Activated naive CD8-positive, alpha-beta T cell treated with anti-CD3 and anti-CD28 coated beads, Interleukin-2, amount 10 ng/mL, durations not matched to agents 7 days and 5 days (primary cell): ENCODE data around the gene ASMT. TPM values are rescaled to one million over a fixed set of nuclear protein-coding genes. Genes with fewer than 3 reads are reported as not detected.
"Not testable (repeated sequence)": the region's sequence is repeated elsewhere in the genome, so short reads cannot be mapped to it uniquely, and the experiment has no call there.

Experiments
- ATAC-seq: fragments of 150-1000 bp; cut with Tn5 transposase; one replicate; pipeline ENCODE4 v1.10.0; 2021; ENCODE audit warnings: low read depth, moderate library complexity
- POLR2A ChIA-PET: fragments of 350-600 bp; sonication (Branson Sonifier 250); formaldehyde crosslinking; loops from one replicate; lab custom pipeline; 2021; ENCODE audit warnings: antibody characterized with exemption; lab: Charles Lee
- DNase-seq: peaks from one replicate; pipeline ENCODE4 v3.0.0; 2021
- H3K27ac Mint-ChIP-seq: one replicate; pipeline ENCODE4 v1.8.0; 2022; ENCODE audit warnings: mild to moderate bottlenecking, mixed read lengths
- H3K27me3 Mint-ChIP-seq: one replicate; pipeline ENCODE4 v1.8.0; 2022; ENCODE audit warnings: mild to moderate bottlenecking, moderate library complexity, mixed read lengths
- H3K36me3 Mint-ChIP-seq: one replicate; pipeline ENCODE4 v1.8.0; 2021; ENCODE audit warnings: mild to moderate bottlenecking, mixed read lengths
- H3K4me1 Mint-ChIP-seq: one replicate; pipeline ENCODE4 v1.8.0; 2021; ENCODE audit warnings: mixed read lengths
- H3K4me3 Mint-ChIP-seq: one replicate; pipeline ENCODE4 v1.8.0; 2022; ENCODE audit warnings: mild to moderate bottlenecking, moderate library complexity, mixed read lengths
- H3K9me3 Mint-ChIP-seq: one replicate; pipeline ENCODE4 v1.8.0; 2021; ENCODE audit warnings: mixed read lengths
- total RNA-seq, 2 experiments: library from RNA; stranded (reverse); gene quantifications; one replicate each; pipeline ENCODE4 v1.2.3, GENCODE V29; 2021

ASMT gene
- total RNA-seq, 2 experiments from 2014 or later: not detected

DNA sequence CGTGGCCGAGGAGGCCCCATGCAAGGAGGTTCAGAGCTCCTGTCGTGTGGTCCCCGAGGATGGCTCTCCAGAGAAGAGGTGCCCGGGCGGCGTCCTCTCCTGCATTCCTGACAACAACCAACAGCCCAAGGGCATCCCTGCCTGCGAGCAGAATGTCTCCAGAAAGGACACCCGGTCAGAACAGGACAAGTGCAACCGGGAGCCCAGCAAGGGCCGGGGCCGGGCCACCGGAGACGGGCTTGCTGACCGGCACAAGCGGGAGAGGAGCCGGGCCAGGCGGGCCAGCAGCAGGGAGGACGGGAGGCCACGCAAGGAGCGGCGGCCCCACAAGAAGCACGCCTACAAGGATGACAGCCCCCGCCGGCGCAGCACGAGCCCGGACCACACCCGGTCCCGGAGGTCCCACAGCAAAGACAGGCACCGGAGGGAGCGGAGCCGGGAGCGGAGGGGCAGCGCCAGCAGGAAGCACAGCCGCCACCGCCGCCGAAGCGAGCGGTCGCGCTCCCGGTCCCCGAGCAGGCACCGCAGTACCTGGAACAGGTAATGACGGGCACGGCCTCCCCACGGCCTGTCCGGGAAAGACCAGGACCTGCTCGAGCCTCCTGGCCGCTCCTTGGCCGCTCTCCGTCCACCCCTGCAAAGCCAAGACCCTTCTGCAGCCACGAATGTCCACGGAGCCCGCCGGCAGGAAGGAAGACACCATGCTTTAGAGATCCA is 13.7 kb upstream of the ASMT start:
- DNase-seq (peak; percentile 21), ATAC-seq (no peak)
- Mint-ChIP-seq H3K9me3 (no peaks in the 10 kb centered on the region), H3K4me3 (no peak overlapping the region), H3K36me3 (peaks cover 37% of the 10 kb centered on the region), H3K27ac (no peak overlapping the region), H3K4me1 (peaks cover 2% of the 10 kb centered on the region), H3K27me3 (no peaks in the 10 kb centered on the region)
- POLR2A ChIA-PET: no interaction called here

DNA sequence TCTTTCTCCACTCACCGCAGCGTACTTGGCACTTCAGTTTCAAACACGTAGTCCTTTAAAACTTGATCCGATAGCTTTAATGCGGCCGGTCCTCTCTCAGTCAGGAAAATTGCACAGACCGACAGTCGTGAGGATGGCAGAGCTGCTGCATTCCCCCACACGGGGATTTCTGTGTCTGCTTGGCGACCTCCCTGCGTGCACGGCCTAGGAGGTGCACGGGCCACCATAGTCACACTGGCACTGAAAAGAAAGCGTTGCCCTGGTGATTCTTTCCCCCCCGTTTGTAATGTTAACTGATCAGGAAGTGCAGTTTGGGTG is 13.1 kb upstream of the ASMT start:
- POLR2A ChIA-PET: no interaction called here
- DNase-seq (peak; percentile 19), ATAC-seq (no peak)
- H3K27me3 Mint-ChIP-seq: no peaks in the 10 kb centered on the region
- no peak overlapping the region for H3K27ac Mint-ChIP-seq
- peaks cover 37% of the 10 kb centered on the region for H3K36me3 Mint-ChIP-seq
- no peak overlapping the region for H3K4me3 Mint-ChIP-seq
- no peaks in the 10 kb centered on the region for H3K9me3 Mint-ChIP-seq
- H3K4me1 Mint-ChIP-seq: peaks cover 2% of the 10 kb centered on the region

DNA sequence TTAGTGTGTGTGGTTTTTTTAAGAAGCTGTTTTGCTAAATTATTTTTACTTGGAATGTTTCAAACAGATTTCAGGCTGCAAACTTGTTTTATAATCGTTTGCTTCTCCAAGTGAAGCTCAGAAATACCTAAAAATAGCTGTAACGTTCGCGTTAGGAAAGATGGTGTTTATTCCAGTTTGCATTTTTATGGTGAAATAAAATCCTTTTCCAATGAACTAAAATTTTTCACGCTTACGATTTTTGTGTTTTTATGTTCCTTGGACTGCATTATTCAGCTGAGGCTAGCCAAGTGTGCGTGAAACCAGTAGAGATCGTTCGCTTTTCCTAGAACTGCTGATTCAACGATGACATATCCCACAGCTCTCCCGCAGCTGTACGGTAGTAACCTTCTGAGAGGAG is 12.6 kb upstream of the ASMT start:
- Mint-ChIP-seq H3K27ac (no peak overlapping the region), H3K27me3 (no peaks in the 10 kb centered on the region), H3K9me3 (no peaks in the 10 kb centered on the region), H3K4me1 (peaks cover 2% of the 10 kb centered on the region), H3K4me3 (no peak overlapping the region), H3K36me3 (peaks cover 34% of the 10 kb centered on the region)
- ATAC-seq (no peak), DNase-seq (no peak)
- POLR2A ChIA-PET: no interaction called here

DNA sequence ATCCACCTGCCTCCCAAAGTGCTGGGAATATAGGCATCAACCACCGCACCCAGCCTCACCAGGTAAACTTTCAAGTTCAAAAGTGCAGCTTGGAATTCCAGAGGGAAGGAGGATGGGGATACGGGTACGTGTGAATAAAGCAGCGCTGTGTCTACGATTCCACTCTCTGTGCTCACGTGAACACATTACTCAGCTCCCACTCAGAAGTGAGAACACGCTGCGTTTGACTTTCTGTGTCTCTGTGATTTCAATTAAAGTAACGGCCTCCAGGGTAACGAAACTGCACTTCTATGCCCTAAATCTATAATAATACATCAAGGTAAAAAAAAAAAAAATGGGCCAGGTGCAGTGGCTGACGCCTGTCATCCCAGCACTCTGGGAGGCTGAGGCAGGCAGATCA is 8.4 kb upstream of the ASMT start:
- Mint-ChIP-seq H3K36me3 (peaks cover 20% of the 10 kb centered on the region), H3K4me1 (no peaks in the 10 kb centered on the region), H3K9me3 (no peaks in the 10 kb centered on the region), H3K27ac (no peak overlapping the region), H3K4me3 (no peak overlapping the region), H3K27me3 (no peaks in the 10 kb centered on the region)
- ATAC-seq: no peak
- POLR2A ChIA-PET: no interaction called here
- no peak for DNase-seq

DNA sequence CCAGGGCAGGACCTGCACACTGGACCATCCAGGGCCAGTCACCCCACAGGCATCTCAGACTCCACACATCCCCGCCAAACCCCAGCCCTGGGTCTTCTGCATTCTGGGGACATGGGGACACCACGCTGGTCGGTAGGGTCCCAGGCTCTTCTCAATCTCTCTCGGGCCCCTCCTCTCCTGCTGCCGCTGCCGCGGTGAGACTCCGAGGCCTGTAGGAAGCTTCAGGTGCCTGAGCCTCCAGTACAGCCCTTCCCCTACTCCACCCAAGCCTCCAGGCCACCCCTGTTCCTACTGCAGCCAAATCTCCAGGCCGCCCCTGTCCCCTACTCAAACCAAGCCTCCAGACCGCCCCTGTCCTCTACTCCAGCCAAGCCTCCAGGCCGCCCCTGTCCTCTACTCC is 5.5 kb upstream of the ASMT start:
- Mint-ChIP-seq H3K4me3 (no peak overlapping the region), H3K4me1 (no peaks in the 10 kb centered on the region), H3K27ac (no peak overlapping the region), H3K27me3 (no peaks in the 10 kb centered on the region), H3K36me3 (peaks cover under 1% of the 10 kb centered on the region), H3K9me3 (no peaks in the 10 kb centered on the region)
- no peak for DNase-seq
- no peak for ATAC-seq
- POLR2A ChIA-PET: no interaction called here

DNA sequence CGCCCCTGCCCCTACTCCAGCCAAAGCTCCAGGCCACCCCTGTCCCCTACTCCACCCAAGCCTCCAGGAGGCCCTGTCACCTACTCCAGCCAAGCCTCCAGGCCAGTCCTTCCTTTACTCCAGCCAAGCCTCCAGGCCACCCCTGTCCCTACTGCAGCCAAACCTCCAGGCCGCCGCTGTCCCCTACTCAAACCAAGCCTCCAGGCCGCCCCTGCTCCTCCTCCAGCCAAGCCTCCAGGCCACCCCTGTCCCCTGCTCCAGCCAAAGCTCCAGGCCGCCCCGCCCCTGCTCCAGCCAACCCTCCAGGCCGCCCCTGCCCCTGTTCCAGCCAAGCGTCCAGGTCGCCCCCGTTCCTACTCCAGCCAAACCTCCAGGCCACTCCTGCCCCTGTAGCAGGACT is 5.1 kb upstream of the ASMT start:
- H3K27ac Mint-ChIP-seq: no peak overlapping the region
- H3K36me3 Mint-ChIP-seq: no peaks in the 10 kb centered on the region
- DNase-seq (no peak), ATAC-seq (no peak)
- H3K27me3 Mint-ChIP-seq: no peaks in the 10 kb centered on the region
- no peak overlapping the region for H3K4me3 Mint-ChIP-seq
- no peaks in the 10 kb centered on the region for H3K9me3 Mint-ChIP-seq
- no peaks in the 10 kb centered on the region for H3K4me1 Mint-ChIP-seq
- POLR2A ChIA-PET: no interaction called here

DNA sequence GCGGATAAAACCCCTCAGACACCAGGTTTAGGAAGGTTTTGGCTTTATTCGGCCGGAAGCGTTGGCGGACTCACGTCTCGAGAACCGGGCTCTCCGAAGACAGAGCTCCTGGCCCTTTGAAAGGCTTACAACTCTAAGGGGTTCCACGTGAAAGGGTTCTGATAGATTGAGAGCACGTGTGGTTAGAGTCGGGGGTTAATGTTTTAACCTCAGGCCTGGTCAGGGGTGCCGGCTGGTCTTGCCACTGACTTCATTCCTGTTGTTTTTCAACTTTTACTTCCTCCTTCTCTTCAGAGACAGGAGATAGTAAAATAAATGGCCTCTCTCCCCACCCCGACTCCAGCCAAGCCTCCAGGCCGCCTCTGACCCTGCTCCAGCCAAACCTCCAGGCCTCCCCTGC is 4.7 kb upstream of the ASMT start:
- Mint-ChIP-seq H3K27me3 (no peaks in the 10 kb centered on the region), H3K27ac (no peak overlapping the region), H3K36me3 (no peaks in the 10 kb centered on the region), H3K4me3 (no peak overlapping the region), H3K9me3 (no peaks in the 10 kb centered on the region), H3K4me1 (no peaks in the 10 kb centered on the region)
- POLR2A ChIA-PET: no interaction called here
- no peak for ATAC-seq
- DNase-seq: no peak

DNA sequence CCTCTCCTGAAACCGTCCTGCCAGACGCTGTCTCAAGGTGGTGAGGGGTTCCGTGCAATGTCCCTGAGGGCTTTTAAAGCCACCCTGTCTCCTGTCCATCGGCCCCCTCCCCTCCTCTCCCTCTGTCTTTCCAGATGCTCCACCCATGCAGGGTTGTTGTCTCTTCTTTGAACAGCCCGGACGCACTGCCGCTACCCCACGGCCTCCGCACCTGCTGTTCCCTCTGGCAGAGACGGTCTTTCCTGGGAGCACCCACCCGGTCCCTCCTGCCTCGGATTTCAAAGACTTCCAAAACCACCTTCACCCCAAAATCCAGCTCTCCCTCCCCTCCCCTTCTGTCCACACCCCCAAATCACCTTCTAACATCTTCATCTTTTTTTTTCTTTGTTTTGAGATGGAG is 4.1 kb upstream of the ASMT start:
- Mint-ChIP-seq H3K9me3 (no peaks in the 10 kb centered on the region), H3K4me1 (no peaks in the 10 kb centered on the region), H3K27me3 (no peaks in the 10 kb centered on the region), H3K36me3 (no peaks in the 10 kb centered on the region), H3K27ac (no peak overlapping the region), H3K4me3 (no peak overlapping the region)
- ATAC-seq: no peak
- POLR2A ChIA-PET: no interaction called here
- no peak for DNase-seq

DNA sequence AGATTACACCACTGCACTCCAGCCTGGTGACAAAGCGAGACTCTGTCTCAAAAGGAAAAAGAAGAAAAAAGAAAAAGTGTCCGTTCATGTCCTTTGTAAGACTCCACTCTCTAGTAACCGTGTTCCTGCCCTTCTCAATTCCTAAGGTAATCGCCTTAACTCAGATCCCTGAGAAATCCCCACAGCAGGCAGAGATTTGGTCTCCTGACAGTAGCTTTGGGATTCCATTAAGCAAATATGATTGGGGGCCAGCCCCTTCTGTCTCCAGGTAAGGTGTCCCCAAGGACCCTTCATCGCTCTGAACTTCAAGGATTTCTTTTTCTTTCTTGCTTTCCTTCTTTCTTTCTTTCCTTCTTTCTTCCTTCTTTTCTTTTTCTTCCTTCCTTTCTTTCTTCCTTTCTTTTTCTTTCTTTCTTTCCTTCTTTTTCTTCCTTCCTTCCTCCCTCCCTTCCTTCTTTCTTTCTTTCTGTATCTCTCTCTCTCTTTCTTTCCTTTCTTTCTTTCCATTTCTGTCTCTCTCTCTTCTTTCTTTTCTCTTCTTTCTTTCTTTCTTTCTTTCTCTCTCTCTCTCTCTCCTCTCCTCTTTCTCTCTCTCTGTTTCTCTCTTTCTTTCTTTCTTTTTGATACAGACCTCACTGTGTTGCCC is 2.1 kb upstream of the ASMT start:
- Mint-ChIP-seq H3K36me3 (no peaks in the 10 kb centered on the region), H3K27me3 (no peaks in the 10 kb centered on the region), H3K4me1 (no peaks in the 10 kb centered on the region), H3K9me3 (no peaks in the 10 kb centered on the region), H3K4me3 (no peak overlapping the region), H3K27ac (no peak overlapping the region)
- no peak for DNase-seq
- ATAC-seq: no peak
- POLR2A ChIA-PET: no interaction called here

DNA sequence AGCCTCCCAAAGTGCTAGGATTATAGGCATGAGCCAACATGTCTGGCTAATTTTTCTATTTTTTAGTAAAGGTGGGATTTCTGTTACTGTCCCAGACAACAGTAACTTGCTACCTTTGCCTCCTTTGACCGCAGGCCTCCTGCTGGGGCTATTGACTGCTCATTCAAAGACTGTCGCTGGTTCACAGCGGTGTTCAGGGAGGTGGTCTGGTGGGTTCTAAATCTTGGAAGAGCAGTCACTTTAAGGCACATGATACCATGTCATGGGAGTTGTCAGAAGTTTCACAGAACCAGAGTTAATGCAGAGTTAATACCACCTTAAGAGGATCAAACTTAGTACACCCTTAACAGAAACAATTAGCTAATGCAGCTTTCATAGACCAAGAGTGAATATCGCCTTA is 3.8 kb downstream of the ASMT start:
- H3K4me3 Mint-ChIP-seq: no peak overlapping the region
- POLR2A ChIA-PET: no interaction called here
- peaks cover 7% of the 10 kb centered on the region for H3K4me1 Mint-ChIP-seq
- no peak overlapping the region for H3K27ac Mint-ChIP-seq
- no peaks in the 10 kb centered on the region for H3K27me3 Mint-ChIP-seq
- H3K9me3 Mint-ChIP-seq: no peaks in the 10 kb centered on the region
- ATAC-seq (no peak), DNase-seq (no peak)
- H3K36me3 Mint-ChIP-seq: no peaks in the 10 kb centered on the region

DNA sequence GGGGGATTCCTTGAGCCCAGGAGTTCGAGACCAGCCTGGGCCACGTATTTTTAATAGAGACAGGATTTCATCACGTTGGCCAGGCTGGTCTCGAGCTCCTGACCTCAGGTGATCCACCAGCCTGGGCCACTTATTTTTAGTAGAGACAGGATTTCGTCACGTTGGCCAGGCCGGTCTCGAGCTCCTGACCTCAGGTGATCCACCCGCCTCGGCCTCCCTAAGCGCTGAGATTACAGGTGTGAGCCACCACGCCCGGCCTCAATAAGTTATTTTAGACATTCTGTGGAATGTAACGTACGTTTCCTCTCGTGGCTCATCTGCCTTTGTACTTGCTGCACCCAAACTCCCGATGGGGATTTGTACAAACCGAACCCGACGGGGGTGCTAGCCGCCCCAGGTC is 8.8 kb downstream of the ASMT start:
- Mint-ChIP-seq H3K4me3 (no peak overlapping the region), H3K36me3 (no peaks in the 10 kb centered on the region), H3K27me3 (peaks cover under 1% of the 10 kb centered on the region), H3K9me3 (no peaks in the 10 kb centered on the region), H3K27ac (no peak overlapping the region), H3K4me1 (peaks cover 7% of the 10 kb centered on the region)
- DNase-seq: no peak
- POLR2A ChIA-PET: no interaction called here
- no peak for ATAC-seq

DNA sequence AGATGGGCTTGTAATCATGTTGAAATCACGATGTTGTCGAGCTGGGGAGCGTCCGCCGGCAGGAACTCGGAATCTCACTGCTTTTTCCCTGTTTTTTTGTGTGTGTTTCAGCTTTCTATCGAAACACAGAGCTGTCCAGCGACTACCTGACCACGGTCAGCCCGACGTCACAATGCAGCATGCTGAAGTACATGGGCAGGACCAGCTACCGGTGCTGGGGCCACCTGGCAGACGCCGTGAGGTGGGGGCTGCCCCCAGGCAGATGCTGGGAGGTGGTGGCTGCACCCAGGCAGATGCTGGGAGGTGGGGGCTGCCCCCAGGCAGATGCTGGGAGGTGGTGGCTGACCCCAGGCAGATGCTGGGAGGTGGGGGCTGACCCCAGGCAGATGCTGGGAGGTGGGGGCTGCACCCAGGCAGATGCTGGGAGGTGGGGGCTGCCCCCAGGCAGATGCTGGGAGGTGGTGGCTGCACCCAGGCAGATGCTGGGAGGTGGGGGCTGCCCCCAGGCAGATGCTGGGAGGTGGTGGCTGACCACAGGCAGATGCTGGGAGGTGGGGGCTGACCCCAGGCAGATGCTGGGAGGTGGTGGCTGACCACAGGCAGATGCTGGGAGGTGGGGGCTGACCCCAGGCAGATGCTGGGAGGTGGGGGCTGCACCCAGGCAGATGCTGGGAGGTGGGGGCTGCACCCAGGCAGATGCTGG is 9.4 kb downstream of the ASMT start:
- H3K27ac Mint-ChIP-seq, DNase-seq, H3K36me3 Mint-ChIP-seq, H3K27me3 Mint-ChIP-seq, POLR2A ChIA-PET, ATAC-seq, H3K9me3 Mint-ChIP-seq, H3K4me3 Mint-ChIP-seq, H3K4me1 Mint-ChIP-seq: not testable (repeated sequence)

DNA sequence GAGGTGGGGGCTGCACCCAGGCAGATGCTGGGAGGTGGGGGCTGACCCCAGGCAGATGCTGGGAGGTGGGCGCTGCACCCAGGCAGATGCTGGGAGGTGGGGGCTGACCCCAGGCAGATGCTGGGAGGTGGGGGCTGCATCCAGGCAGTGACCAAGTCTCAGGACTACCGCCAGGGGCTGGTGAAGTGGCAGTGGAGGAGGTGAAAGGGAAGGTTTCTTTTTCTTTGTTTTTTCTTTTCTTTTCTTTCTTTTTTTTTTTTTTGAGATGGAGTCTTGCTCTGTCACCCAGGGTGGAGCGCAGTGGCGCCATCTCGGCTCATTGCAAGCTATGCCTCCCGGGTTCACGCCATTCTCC is 10.0 kb downstream of the ASMT start:
- POLR2A ChIA-PET, H3K27ac Mint-ChIP-seq, H3K4me3 Mint-ChIP-seq, H3K9me3 Mint-ChIP-seq, ATAC-seq, H3K4me1 Mint-ChIP-seq, H3K36me3 Mint-ChIP-seq, H3K27me3 Mint-ChIP-seq, DNase-seq: not testable (repeated sequence)

DNA sequence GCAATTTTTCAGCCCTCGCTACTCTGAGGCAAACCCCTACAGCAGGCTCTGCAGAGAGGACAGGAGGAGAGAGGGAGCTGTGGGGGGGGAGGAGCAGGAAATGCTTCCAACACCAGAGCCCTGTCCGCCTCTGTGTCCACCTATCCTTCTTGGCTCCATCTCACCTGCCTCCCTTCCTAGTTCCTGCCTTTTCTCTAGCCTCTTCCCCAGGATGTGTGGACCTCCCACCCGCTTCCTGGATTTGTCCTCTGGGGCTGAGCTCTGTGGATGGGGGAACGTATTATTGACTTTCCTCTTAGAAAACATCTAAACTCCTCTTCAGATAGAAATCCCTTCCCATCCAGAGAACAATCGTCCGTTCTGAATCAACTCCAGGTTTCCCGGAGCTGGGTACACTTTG is 14.4 kb downstream of the ASMT start:
- Mint-ChIP-seq H3K4me1 (no peaks in the 10 kb centered on the region), H3K4me3 (no peak overlapping the region), H3K36me3 (no peaks in the 10 kb centered on the region), H3K9me3 (no peaks in the 10 kb centered on the region), H3K27me3 (peaks cover 2% of the 10 kb centered on the region), H3K27ac (no peak overlapping the region)
- no peak for DNase-seq
- POLR2A ChIA-PET: no interaction called here
- no peak for ATAC-seq
